Keratinocyte (primary cell): Measurements from ENCODE around the gene FAM124A. TPM values are rescaled to one million over a fixed set of nuclear protein-coding genes. Genes with fewer than 3 reads are reported as not detected.

Source experiments
- DNase-seq: peaks from one replicate; pipeline ENCODE4 v3.0.0-alpha.2; 2011; ENCODE audit warnings: low read depth, missing footprints, low spot score
- FAIRE-seq: peaks from 2 replicates; lab custom pipeline; 2011; peaks lifted over from hg19 to GRCh38; lab: Jason Lieb, UNC
- H2AFZ ChIP-seq: 2 replicates; pipeline ENCODE4 v1.6.0; 2012; ENCODE audit warnings: low read length, control low read depth, inconsistent platforms; ENCODE audit not compliant: control insufficient read depth
- H3K27ac ChIP-seq: 2 replicates; pipeline ENCODE4 v1.5.1; 2011; ENCODE audit warnings: low read length; ENCODE audit not compliant: control insufficient read depth, insufficient read depth
- H3K27me3 ChIP-seq: 3 replicates; pipeline ENCODE4 v1.6.0; 2011; ENCODE audit warnings: low read length; ENCODE audit not compliant: control insufficient read depth, insufficient read depth; ENCODE audit errors: extremely low read depth
- H3K36me3 ChIP-seq, 2 experiments: 2 replicates in 1 of 2; 3 replicates in 1 of 2; pipeline ENCODE4 v1.5.1; 2011; ENCODE audit warnings: low read length in 2 of 2, mild to moderate bottlenecking in 1 of 2; ENCODE audit not compliant: control insufficient read depth in 2 of 2, insufficient read depth in 2 of 2; ENCODE audit errors: extremely low read depth in 1 of 2
- H3K4me1 ChIP-seq: 3 replicates; pipeline ENCODE4 v1.5.1; 2011; ENCODE audit warnings: low read length; ENCODE audit not compliant: control insufficient read depth, insufficient read depth; ENCODE audit errors: extremely low read depth
- H3K4me2 ChIP-seq: 3 replicates; pipeline ENCODE4 v1.6.0; 2011; ENCODE audit warnings: low read depth, low read length; ENCODE audit not compliant: control insufficient read depth, insufficient read depth; ENCODE audit errors: extremely low read depth
- H3K4me3 ChIP-seq, 3 experiments: fragments of 200-600 bp in 1 of 3; sonication (generic) in 1 of 3; 2 replicates in 2 of 3; 3 replicates in 1 of 3; pipeline ENCODE4 v1.5.1; 2011 to 2016; ENCODE audit warnings: low read length in 3 of 3, mild to moderate bottlenecking in 3 of 3, control low read depth in 2 of 3, inconsistent platforms in 1 of 3, low read depth in 1 of 3, mixed read lengths in 1 of 3, mixed run types in 1 of 3, moderate library complexity in 1 of 3; ENCODE audit not compliant: control insufficient read depth in 2 of 3, insufficient read depth in 2 of 3; ENCODE audit errors: extremely low read depth in 1 of 3
- H3K79me2 ChIP-seq: 2 replicates; pipeline ENCODE4 v1.6.0; 2012; ENCODE audit warnings: low read length; ENCODE audit not compliant: control insufficient read depth, insufficient read depth
- H3K9ac ChIP-seq: 3 replicates; pipeline ENCODE4 v1.6.0; 2011; ENCODE audit warnings: low read length; ENCODE audit not compliant: control insufficient read depth, insufficient read depth; ENCODE audit errors: extremely low read depth
- H3K9me1 ChIP-seq: 3 replicates; pipeline ENCODE4 v1.6.0; 2011; ENCODE audit warnings: low read length; ENCODE audit not compliant: control insufficient read depth, insufficient read depth; ENCODE audit errors: extremely low read depth
- H3K9me3 ChIP-seq: 2 replicates; pipeline ENCODE4 v1.5.1; 2012; ENCODE audit warnings: low read depth, low read length; ENCODE audit not compliant: control insufficient read depth
- H4K20me1 ChIP-seq: 3 replicates; pipeline ENCODE4 v1.6.0; 2011; ENCODE audit warnings: low read length; ENCODE audit not compliant: control insufficient read depth, insufficient read depth; ENCODE audit errors: extremely low read depth
- CTCF ChIP-seq, 3 experiments: IDR thresholded peaks in 1 of 3; conservative IDR thresholded peaks in 1 of 3; optimal IDR thresholded peaks in 1 of 3; 2 replicates in 2 of 3; 3 replicates in 1 of 3; pipeline versions ENCODE3 to v1.5.1; 2011; ENCODE audit warnings: low read length in 3 of 3, mild to moderate bottlenecking in 3 of 3, moderate library complexity in 2 of 3, control low read depth in 1 of 3, inconsistent platforms in 1 of 3; ENCODE audit not compliant: insufficient read depth in 2 of 3; ENCODE audit errors: extremely low read depth in 1 of 3
- EZH2 ChIP-seq: IDR thresholded peaks from one replicate; pipeline ENCODE4 v1.6.1; 2012; ENCODE audit warnings: inconsistent platforms, mild to moderate bottlenecking, low read length, moderate library complexity
- dilution Hi-C: fragments of 300-500 bp; cut with MboI; formaldehyde crosslinking; loops from one replicate; pipeline ENCODE4 v1.7.0; 2020; ENCODE audit warnings: low sequenced_read_pairs; ENCODE audit not compliant: extremely low pct_ligation_motif_present
- polyA plus RNA-seq, 5 experiments: library from polyadenylated mRNA; depleted of rRNA in 3 of 5; stranded (reverse) in 3 of 5; stranded (forward) in 1 of 5; unstranded in 1 of 5; fragments of >200 nt; gene quantifications; 1 replicate in 1 of 5; 2 replicates in 3 of 5; 3 replicates in 1 of 5; pipeline versions ENCODE4 v1.2.1 to v1.2.3, GENCODE V29; 2011 to 2012; ENCODE audit warnings: missing spikeins in 2 of 5, low read depth in 1 of 5, low replicate concordance in 1 of 5

Gene FAM124A
- polyA plus RNA-seq, 1 donor (not counting 4 experiments of a cell fraction or from before 2014, with no cell fraction given) = 0.05 TPM

DNA sequence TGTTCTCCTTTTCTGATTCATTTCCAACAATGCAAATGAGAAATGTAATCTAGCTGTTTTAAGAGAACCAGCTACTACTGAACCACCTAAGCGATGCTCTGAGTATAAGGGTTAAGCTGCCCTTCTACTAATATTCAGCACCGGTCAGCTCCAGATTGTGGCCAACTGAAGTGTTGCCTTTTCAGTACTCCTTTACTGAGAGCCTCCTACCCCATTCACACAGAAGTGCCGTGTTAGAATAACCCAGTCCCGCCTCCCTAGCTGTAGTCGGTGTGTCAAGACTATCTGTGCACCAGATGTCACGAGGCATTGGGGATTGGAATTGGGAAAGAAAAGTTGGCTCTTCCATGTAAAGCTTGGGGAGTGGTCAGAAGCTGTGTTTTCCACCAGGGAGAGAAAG is 45.4 kb downstream of the FAM124A start:
- Histone ChIP-seq H4K20me1 (no peaks in the 10 kb centered on the region), H2AFZ (no peak overlapping the region), H3K27ac (no peak overlapping the region), H3K9me3 (no peaks in the 10 kb centered on the region), H3K36me3 (no peaks in the 10 kb centered on the region), H3K4me3 (no peak overlapping the region), H3K9me1 (no peaks in the 10 kb centered on the region), H3K4me1 (no peaks in the 10 kb centered on the region), H3K27me3 (peaks cover 3% of the 10 kb centered on the region), H3K9ac (no peak overlapping the region), H3K79me2 (no peaks in the 10 kb centered on the region), H3K4me2 (no peak overlapping the region)
- FAIRE-seq (no peak), DNase-seq (no peak)
- dilution Hi-C loops = no loop called here
- TF ChIP-seq CTCF (optimal IDR thresholded peaks at IDR 0.05 in 1 of 3, IDR thresholded peaks at IDR 0.05 in 1 of 3, conservative IDR thresholded peaks at IDR 0.05 in 1 of 3; ENCODE audit: extremely low read depth in 1 of 3, insufficient read depth in 2 of 3, low read length in 3 of 3) (no peak), EZH2 (no peak)

DNA sequence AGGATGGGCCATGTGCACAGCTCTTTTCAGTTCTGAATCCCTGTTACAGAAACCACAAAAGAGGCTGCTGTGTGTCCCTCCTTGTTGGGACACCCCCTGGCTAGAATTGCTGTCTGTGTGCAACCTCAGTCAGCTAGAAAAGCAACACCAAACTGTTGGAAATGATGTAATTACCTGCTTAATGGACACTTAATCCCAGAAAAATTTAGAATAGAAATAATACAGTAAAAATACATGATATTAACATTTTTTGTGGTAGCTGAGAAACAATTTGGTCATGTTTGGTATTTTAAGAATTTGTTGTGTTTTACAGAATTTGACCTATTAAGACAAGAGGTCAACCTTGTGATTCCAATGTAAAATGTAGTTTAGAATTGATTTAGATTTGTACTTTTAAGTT is 46.8 kb downstream of the FAM124A start:
- H4K20me1 ChIP-seq = no peaks in the 10 kb centered on the region
- no peak for TF ChIP-seq CTCF (optimal IDR thresholded peaks at IDR 0.05 in 1 of 3, IDR thresholded peaks at IDR 0.05 in 1 of 3, conservative IDR thresholded peaks at IDR 0.05 in 1 of 3; ENCODE audit: extremely low read depth in 1 of 3, insufficient read depth in 2 of 3, low read length in 3 of 3)
- TF ChIP-seq EZH2 = no peak
- H3K27ac ChIP-seq = no peak overlapping the region
- H3K79me2 ChIP-seq = no peaks in the 10 kb centered on the region
- H3K9me1 ChIP-seq = no peaks in the 10 kb centered on the region
- H3K9me3 ChIP-seq = no peaks in the 10 kb centered on the region
- dilution Hi-C loops = no loop called here
- no peak overlapping the region for H3K4me2 ChIP-seq
- no peak for FAIRE-seq
- H3K27me3 ChIP-seq = peaks cover 5% of the 10 kb centered on the region
- no peak overlapping the region for H2AFZ ChIP-seq
- no peak overlapping the region for H3K9ac ChIP-seq
- no peaks in the 10 kb centered on the region for H3K4me1 ChIP-seq
- DNase-seq = no peak
- H3K4me3 ChIP-seq = no peak overlapping the region
- H3K36me3 ChIP-seq = no peaks in the 10 kb centered on the region
